Keratinocyte (primary cell): ENCODE measurements around the gene RNPEP. TPM values are rescaled to one million over a fixed set of nuclear protein-coding genes. Genes with fewer than 3 reads are reported as not detected.
A peak's percentile ranks its signal among the peaks of the same experiment; 100 is the strongest.

Source experiments
- DNase-seq: peaks from one replicate; pipeline ENCODE4 v3.0.0-alpha.2; 2011; ENCODE audit warnings: low read depth, missing footprints, low spot score
- FAIRE-seq: peaks from 2 replicates; lab custom pipeline; 2011; peaks lifted over from hg19 to GRCh38; lab: Jason Lieb, UNC
- H2AFZ ChIP-seq: 2 replicates; pipeline ENCODE4 v1.6.0; 2012; ENCODE audit warnings: low read length, control low read depth, inconsistent platforms; ENCODE audit not compliant: control insufficient read depth
- H3K27ac ChIP-seq: 2 replicates; pipeline ENCODE4 v1.5.1; 2011; ENCODE audit warnings: low read length; ENCODE audit not compliant: control insufficient read depth, insufficient read depth
- H3K27me3 ChIP-seq: 3 replicates; pipeline ENCODE4 v1.6.0; 2011; ENCODE audit warnings: low read length; ENCODE audit not compliant: control insufficient read depth, insufficient read depth; ENCODE audit errors: extremely low read depth
- H3K36me3 ChIP-seq, 2 experiments: 2 replicates in 1 of 2; 3 replicates in 1 of 2; pipeline ENCODE4 v1.5.1; 2011; ENCODE audit warnings: low read length in 2 of 2, mild to moderate bottlenecking in 1 of 2; ENCODE audit not compliant: control insufficient read depth in 2 of 2, insufficient read depth in 2 of 2; ENCODE audit errors: extremely low read depth in 1 of 2
- H3K4me1 ChIP-seq: 3 replicates; pipeline ENCODE4 v1.5.1; 2011; ENCODE audit warnings: low read length; ENCODE audit not compliant: control insufficient read depth, insufficient read depth; ENCODE audit errors: extremely low read depth
- H3K4me2 ChIP-seq: 3 replicates; pipeline ENCODE4 v1.6.0; 2011; ENCODE audit warnings: low read depth, low read length; ENCODE audit not compliant: control insufficient read depth, insufficient read depth; ENCODE audit errors: extremely low read depth
- H3K4me3 ChIP-seq, 3 experiments: fragments of 200-600 bp in 1 of 3; sonication (generic) in 1 of 3; 2 replicates in 2 of 3; 3 replicates in 1 of 3; pipeline ENCODE4 v1.5.1; 2011 to 2016; ENCODE audit warnings: low read length in 3 of 3, mild to moderate bottlenecking in 3 of 3, control low read depth in 2 of 3, inconsistent platforms in 1 of 3, low read depth in 1 of 3, mixed read lengths in 1 of 3, mixed run types in 1 of 3, moderate library complexity in 1 of 3; ENCODE audit not compliant: control insufficient read depth in 2 of 3, insufficient read depth in 2 of 3; ENCODE audit errors: extremely low read depth in 1 of 3
- H3K79me2 ChIP-seq: 2 replicates; pipeline ENCODE4 v1.6.0; 2012; ENCODE audit warnings: low read length; ENCODE audit not compliant: control insufficient read depth, insufficient read depth
- H3K9ac ChIP-seq: 3 replicates; pipeline ENCODE4 v1.6.0; 2011; ENCODE audit warnings: low read length; ENCODE audit not compliant: control insufficient read depth, insufficient read depth; ENCODE audit errors: extremely low read depth
- H3K9me1 ChIP-seq: 3 replicates; pipeline ENCODE4 v1.6.0; 2011; ENCODE audit warnings: low read length; ENCODE audit not compliant: control insufficient read depth, insufficient read depth; ENCODE audit errors: extremely low read depth
- H3K9me3 ChIP-seq: 2 replicates; pipeline ENCODE4 v1.5.1; 2012; ENCODE audit warnings: low read depth, low read length; ENCODE audit not compliant: control insufficient read depth
- H4K20me1 ChIP-seq: 3 replicates; pipeline ENCODE4 v1.6.0; 2011; ENCODE audit warnings: low read length; ENCODE audit not compliant: control insufficient read depth, insufficient read depth; ENCODE audit errors: extremely low read depth
- EZH2 ChIP-seq: IDR thresholded peaks from one replicate; pipeline ENCODE4 v1.6.1; 2012; ENCODE audit warnings: inconsistent platforms, mild to moderate bottlenecking, low read length, moderate library complexity
- dilution Hi-C: fragments of 300-500 bp; cut with MboI; formaldehyde crosslinking; loops from one replicate; pipeline ENCODE4 v1.7.0; 2020; ENCODE audit warnings: low sequenced_read_pairs; ENCODE audit not compliant: extremely low pct_ligation_motif_present
- polyA plus RNA-seq, 5 experiments: library from polyadenylated mRNA; depleted of rRNA in 3 of 5; stranded (reverse) in 3 of 5; stranded (forward) in 1 of 5; unstranded in 1 of 5; fragments of >200 nt; gene quantifications; 1 replicate in 1 of 5; 2 replicates in 3 of 5; 3 replicates in 1 of 5; pipeline versions ENCODE4 v1.2.1 to v1.2.3, GENCODE V29; 2011 to 2012; ENCODE audit warnings: missing spikeins in 2 of 5, low read depth in 1 of 5, low replicate concordance in 1 of 5
- TF ChIP-seq, protein P1 (sequence below), 3 experiments: IDR thresholded peaks in 1 of 3; conservative IDR thresholded peaks in 1 of 3; optimal IDR thresholded peaks in 1 of 3; 2 replicates in 2 of 3; 3 replicates in 1 of 3; pipeline versions ENCODE3 to v1.5.1; 2011; ENCODE audit warnings: low read length in 3 of 3, mild to moderate bottlenecking in 3 of 3, moderate library complexity in 2 of 3, control low read depth in 1 of 3, inconsistent platforms in 1 of 3; ENCODE audit not compliant: insufficient read depth in 2 of 3; ENCODE audit errors: extremely low read depth in 1 of 3

The RNPEP gene
- polyA plus RNA-seq, 1 donor (not counting 4 experiments of a cell fraction or from before 2014, with no cell fraction given): 63.0 TPM

DNA sequence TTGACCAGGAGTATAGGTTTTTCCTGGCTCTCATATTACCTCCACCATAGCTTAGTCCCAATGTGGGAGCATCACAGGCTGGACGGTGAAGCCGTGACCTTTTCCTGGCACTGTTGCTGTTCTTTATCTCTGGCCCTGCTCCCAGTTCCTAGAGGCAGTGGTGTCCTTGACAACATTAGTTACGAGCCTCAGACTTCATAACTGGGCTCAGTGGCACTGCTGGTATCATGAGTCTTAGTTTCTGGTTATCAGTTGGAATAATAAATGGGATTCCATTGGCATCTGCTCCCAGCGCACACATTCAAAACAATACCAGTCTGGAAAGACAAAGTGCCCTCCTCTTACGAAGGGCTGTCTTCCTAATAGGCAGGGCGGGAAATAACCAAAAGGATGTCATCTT is 8.0 kb downstream of the RNPEP start:
- FAIRE-seq (peak; percentile 51), DNase-seq (no peak)
- peaks cover 16% of the 10 kb centered on the region for H3K79me2 ChIP-seq
- H3K4me1 ChIP-seq: peaks cover 32% of the 10 kb centered on the region
- dilution Hi-C loops: no loop called here
- no peaks in the 10 kb centered on the region for H3K27me3 ChIP-seq
- peaks cover 24 to 33% of the 10 kb centered on the region in 2 experiments for H3K36me3 ChIP-seq
- TF ChIP-seq, protein P1, sequence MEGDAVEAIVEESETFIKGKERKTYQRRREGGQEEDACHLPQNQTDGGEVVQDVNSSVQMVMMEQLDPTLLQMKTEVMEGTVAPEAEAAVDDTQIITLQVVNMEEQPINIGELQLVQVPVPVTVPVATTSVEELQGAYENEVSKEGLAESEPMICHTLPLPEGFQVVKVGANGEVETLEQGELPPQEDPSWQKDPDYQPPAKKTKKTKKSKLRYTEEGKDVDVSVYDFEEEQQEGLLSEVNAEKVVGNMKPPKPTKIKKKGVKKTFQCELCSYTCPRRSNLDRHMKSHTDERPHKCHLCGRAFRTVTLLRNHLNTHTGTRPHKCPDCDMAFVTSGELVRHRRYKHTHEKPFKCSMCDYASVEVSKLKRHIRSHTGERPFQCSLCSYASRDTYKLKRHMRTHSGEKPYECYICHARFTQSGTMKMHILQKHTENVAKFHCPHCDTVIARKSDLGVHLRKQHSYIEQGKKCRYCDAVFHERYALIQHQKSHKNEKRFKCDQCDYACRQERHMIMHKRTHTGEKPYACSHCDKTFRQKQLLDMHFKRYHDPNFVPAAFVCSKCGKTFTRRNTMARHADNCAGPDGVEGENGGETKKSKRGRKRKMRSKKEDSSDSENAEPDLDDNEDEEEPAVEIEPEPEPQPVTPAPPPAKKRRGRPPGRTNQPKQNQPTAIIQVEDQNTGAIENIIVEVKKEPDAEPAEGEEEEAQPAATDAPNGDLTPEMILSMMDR (optimal IDR thresholded peaks at IDR 0.05 in 1 of 3, IDR thresholded peaks at IDR 0.05 in 1 of 3, conservative IDR thresholded peaks at IDR 0.05 in 1 of 3; ENCODE audit: extremely low read depth in 1 of 3, insufficient read depth in 2 of 3, low read length in 3 of 3): no peak
- TF ChIP-seq EZH2: no peak
- no peaks in the 10 kb centered on the region for H3K9me1 ChIP-seq
- H2AFZ ChIP-seq: no peak overlapping the region
- H3K9ac ChIP-seq: no peak overlapping the region
- no peak overlapping the region for H3K4me3 ChIP-seq
- H3K27ac ChIP-seq: no peak overlapping the region
- H4K20me1 ChIP-seq: no peaks in the 10 kb centered on the region
- H3K4me2 ChIP-seq: peak overlapping the region; percentile 46
- H3K9me3 ChIP-seq: no peaks in the 10 kb centered on the region

DNA sequence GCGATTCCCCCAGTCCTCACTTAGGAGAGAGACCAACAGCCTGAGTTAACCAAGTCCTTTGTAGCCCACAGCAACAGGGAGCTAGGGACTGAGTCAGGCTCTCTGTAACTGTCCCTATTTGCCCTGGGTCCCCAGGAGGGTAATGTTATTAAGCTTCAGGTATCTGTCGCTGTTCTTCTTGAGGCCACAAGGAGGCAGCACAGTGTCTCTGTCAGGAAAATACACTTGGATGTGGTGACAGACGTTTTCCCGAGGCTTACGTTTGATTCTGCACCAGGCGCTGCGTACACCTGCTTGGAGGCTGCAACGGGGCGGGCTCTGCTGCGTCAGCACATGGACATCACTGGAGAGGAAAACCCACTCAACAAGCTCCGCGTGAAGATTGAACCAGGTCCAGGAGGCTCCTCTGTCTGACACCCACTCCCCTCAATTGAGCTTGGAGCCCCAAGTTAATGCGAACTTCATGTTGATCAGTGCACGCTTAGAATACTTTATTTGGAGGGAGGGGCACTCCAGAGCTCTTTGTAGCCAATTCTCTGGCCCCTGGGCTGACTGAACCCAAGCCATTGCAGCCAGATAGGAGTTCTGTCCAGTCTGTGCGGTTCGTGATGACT is 17.3 kb downstream of the RNPEP start:
- Histone ChIP-seq H3K4me1 (no peaks in the 10 kb centered on the region), H3K27me3 (no peaks in the 10 kb centered on the region), H2AFZ (no peak overlapping the region), H3K27ac (no peak overlapping the region), H3K79me2 (no peaks in the 10 kb centered on the region), H3K9me3 (no peaks in the 10 kb centered on the region), H3K4me3 (no peak overlapping the region), H3K9me1 (no peaks in the 10 kb centered on the region), H3K9ac (no peak overlapping the region), H4K20me1 (no peaks in the 10 kb centered on the region), H3K36me3 (peaks cover 36 to 45% of the 10 kb centered on the region in 2 experiments), H3K4me2 (no peak overlapping the region)
- FAIRE-seq (peak; percentile 88), DNase-seq (no peak)
- dilution Hi-C loops: no loop called here
- no peak for TF ChIP-seq EZH2
- TF ChIP-seq, protein P1 (optimal IDR thresholded peaks at IDR 0.05 in 1 of 3, IDR thresholded peaks at IDR 0.05 in 1 of 3, conservative IDR thresholded peaks at IDR 0.05 in 1 of 3; ENCODE audit: extremely low read depth in 1 of 3, insufficient read depth in 2 of 3, low read length in 3 of 3): peak; percentile 68 to 87 (median 82)
